Limb (tissue), 2 donors: ENCODE measurements around the gene GAS2L2.

ENCODE experiments used
- DNase-seq, 2 donors: peaks; one replicate each; pipeline ENCODE4 v3.0.0-alpha.2; 2016; ENCODE audit errors: extremely low spot score in 2 of 2

GAS2L2 gene

DNA sequence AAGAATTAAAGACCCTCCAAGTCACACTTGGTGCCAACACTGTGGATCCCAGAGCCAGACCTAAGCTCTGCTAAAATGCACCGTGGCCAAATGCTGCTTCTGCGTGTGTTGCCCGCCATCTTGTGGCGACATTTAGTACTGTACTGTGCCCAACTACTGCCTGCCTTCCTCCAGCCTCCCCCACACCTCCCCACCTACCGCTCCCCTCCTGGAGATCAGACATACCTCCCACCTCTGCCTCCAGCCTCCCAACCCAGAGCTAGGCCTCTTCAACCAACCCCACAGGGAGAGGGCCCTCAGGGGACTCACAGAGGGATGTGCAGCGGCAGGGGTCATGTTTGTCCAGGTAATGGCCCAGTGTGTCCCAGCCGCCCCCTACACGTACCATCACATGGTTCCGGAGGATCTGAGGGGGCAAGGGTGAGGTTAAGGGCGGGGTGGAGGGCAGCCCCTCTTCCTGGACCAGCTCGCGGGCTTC, 5.5 kb downstream of the GAS2L2 start:
- peak; percentile 77 to 84 for DNase-seq

DNA sequence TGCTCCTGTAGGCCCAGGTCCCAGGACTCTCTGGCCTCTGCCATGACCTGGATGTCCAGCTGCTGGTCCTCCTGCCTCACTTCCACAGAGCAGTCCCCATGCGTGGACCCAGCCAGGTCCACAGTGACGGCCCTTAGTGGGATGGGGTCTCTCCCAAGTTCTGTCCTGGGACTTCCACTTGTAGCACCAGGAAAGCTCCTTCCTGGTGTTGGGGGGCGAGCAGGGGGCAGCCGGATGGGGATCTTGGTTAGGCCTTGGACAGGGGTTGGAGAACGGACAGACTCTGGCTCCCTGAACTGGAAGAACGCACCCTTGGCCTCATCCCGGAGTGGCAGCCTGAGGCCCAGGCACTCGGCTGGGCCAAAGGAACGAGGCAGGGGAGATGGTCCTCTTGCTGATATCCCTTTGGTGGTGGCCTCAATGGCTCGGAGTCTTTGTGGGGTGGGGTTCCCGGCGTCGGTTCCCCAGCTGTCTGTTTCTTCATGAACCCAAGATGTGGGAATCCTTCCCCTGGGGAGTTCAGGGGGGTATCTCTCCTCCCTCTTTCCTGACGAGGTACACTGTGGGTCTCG, 7.2 kb downstream of the GAS2L2 start:
- no peak for DNase-seq

- DNase-seq, result no peak
These were observed 7.8 kb downstream of the GAS2L2 start for GRCh38 chr17:35745246-35745645.

GRCh38 chr17:35744830-35745229, 8.2 kb downstream of the GAS2L2 start:
- DNase-seq, result no peak

DNA sequence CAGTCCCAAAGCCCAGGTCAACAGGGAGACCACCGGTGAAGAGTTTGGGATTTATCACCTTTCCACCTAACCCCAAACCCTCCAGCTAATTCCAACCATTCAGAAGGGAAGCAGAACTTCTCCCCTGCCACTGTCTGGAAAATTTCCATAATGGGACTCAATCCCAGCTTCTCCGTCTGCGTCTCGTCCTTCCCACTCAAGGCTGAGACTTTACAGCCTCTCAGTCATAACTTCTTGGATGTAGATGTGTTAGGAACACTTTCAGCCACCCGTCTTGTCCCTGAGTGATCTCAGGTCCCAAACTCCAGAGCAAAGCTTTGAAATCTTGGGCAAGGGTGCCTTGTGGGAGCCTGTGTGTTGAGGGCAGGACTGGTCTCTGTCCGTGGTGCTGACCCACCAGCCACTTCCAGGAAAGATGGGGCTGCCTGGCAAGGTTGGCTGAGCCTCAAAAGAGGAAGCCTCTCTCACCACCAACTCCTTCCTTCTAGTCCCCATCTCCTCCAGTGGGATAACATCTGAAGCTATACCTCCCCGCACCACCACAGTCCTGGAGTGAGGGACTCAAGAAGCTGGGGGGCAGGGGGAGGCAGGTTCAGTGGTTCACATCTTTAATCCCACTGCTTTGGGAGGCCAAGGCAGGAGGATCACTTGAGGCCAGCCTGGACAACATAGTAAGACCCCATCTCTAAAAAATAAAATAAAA, 9.3 kb downstream of the GAS2L2 start:
- peak in 1 of 2 donors; percentile 59 for DNase-seq

GRCh38 chr17:35742896-35743477, 10.1 kb downstream of the GAS2L2 start:
- DNase-seq, result no peak

- DNase-seq, result no peak
These were observed 10.5 kb downstream of the GAS2L2 start for GRCh38 chr17:35742496-35742895.

- DNase-seq, result no peak
These were observed 11.8 kb downstream of the GAS2L2 start for GRCh38 chr17:35740997-35741931.

DNA sequence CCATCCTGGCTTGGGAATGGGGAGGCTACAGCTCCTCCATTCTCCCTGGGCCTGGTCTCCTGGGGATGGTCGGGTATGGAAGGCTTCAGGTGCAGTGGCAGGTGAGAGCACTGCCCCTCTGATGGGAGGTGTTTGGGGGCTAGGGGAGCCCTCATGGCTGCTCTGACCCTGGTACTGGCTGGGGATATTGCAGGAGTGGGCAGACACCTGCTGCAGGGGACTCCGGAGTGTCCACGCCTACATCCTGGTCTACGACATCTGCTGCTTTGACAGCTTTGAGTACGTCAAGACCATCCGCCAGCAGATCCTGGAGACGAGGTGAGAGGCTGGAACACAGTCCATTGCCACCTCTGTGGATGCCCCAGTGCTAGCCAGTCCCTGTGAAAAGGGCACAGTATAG, 12.8 kb downstream of the GAS2L2 start:
- DNase-seq, result no peak

- DNase-seq, result no peak
These were observed 14.4 kb downstream of the GAS2L2 start for GRCh38 chr17:35738519-35739133.

GRCh38 chr17:35736236-35736635, 16.8 kb downstream of the GAS2L2 start:
- peak in 1 of 2 donors; percentile 7 for DNase-seq

DNA sequence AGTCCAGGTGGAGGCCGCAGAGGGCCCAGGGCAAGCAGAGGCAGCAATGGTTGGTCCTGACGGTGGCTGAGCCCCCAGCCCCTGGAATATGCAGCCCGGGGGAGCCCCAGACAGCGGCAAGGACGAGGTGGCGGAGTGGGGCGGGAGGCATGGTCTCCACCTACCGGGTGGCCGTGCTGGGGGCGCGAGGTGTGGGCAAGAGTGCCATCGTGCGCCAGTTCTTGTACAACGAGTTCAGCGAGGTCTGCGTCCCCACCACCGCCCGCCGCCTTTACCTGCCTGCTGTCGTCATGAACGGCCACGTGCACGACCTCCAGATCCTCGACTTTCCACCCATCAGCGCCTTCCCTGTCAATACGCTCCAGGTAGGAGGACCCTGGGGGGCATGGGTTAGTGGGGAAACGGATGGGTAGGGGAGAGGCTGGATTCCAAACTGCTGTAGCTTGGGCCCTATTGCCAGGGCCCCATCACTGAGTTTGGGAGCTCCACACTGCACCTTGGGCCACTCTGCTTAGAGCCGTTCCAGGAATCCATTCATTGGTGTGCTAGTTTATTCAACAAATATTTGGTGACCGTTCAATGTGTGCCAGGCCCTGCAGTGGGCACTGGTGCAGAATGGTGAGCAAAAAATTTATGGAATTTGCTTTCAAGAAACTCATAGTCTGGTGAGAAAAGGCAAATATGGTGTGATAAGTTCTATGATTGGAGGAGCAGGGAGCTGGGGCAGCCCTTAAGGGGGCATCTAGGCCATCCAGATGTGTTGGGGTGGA, 17.8 kb downstream of the GAS2L2 start:
- peak in 1 of 2 donors; percentile 5 for DNase-seq

DNA sequence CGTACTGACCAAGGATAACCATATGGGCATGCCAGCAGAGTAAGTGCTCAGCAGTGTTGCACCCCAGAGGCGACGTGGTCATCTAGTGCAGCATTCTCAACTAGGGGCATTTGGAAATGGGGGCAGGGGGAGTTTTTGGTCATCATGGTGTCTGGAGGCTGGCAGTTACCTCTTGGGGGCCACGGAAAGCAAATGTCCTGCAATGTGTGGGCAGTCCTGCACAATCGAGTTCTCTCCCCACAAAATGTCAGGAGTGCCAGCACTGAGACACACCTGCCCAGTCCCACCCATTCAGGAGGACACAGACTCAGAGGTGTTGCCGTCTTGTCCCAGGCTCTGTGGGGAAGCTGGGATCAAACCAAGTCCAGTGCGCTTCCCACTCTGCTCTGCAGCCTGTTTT, 18.6 kb downstream of the GAS2L2 start:
- DNase-seq, result no peak

GRCh38 chr17:35733366-35733765, 19.7 kb downstream of the GAS2L2 start:
- DNase-seq, result no peak

DNA sequence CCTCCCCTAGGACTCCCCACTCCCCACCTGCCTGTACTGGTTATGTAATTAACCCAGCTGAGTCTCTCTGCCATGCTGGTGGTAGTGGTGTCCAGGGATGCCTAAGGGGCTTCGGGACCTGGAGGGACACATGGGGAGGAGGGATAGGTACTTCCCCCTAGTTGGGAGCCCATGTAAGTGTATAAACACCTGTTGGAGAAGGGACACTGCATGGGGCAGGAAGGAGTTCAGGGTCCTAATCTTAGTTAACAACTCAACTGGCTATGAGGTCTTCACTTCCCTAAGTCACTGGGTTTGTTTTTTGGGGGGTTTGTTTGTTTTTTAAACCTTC, 20.3 kb downstream of the GAS2L2 start:
- no peak for DNase-seq

DNA sequence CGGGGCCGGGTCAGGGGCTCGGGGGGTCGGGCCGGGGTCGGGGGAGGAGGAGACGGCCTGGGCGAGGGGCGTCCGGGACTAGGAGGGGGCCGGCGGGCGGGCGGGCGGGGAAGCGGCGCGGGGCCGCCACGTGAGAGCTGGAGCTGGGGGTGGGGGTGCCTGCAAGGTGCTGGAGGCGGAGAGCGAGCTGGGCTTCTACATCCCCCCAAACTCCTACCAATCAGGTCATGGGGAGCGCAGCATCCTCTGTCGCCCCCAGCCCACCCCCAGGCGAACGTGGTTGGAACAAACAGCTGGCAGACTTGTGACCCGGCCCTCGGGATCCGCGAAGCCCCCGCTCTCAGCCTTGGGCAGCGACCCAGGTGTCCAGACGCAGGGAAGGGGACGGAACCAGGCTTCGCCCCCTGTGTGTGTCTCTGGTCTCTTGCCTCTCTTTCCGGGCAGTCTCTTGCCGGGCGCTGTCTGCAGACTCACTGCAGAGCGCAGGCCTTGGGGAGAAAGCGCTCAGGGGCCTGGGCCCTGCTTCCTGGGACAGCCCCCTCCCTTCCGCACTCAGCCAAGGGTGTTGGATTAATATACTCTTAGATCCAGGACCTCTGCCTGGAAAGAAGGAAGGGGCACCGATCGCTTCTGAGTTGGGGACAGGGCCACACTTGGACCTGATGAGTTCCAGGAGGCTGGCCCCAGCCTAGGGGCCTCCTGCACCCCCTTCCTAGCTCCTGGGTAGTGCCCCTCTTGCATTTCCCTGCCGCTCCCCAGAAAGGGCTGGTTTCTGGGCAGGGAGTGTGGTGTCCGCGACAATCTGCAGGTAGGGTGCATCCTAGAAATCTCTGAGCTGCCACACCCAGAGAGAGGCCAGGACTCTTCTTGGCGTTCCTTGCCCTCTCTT, 20.9 kb downstream of the GAS2L2 start:
- DNase-seq, result peak in 1 of 2 donors; percentile 63

DNA sequence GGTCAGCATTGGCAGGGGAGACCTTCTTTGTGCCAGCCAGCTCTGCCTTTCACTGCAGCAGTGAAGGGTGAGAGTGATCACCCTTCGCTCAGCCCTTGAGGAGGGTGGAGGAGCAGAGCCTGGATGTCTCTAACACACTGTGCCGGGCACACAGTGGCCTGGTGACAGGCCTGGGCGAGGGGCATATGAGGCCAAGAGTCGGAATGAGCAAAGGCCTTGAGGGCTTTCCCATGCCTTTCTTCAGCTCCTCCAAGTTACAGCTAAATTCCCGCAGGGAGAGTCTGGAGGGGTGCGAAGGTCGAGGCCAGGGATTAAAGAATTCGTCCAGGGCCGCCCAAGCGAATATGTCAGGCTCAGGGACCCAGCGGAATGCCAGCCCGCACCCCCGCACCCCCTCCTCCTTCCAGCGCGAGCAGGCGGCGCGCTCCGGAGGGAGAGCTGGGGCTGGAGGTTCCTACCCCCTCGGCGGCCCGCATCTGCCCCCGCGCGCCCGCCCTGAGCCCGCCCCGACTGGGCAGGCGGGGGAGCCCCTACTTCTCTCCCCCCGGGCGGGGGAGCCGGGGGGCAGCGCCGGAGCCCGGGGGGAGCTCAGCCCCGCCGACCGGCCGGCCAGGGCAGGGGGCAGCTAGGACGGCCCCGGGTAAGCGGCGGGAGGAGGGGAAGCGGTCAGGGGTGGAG, 21.7 kb downstream of the GAS2L2 start, which contains the start of gene RASL10B:
Gene RASL10B, plus strand, starts transcription at position 401 of the 678 bp plus-strand sequence. CDS start 3,546 bp downstream, outside the sequence.
- DNase-seq, result peak; percentile 13 to 81

DNA sequence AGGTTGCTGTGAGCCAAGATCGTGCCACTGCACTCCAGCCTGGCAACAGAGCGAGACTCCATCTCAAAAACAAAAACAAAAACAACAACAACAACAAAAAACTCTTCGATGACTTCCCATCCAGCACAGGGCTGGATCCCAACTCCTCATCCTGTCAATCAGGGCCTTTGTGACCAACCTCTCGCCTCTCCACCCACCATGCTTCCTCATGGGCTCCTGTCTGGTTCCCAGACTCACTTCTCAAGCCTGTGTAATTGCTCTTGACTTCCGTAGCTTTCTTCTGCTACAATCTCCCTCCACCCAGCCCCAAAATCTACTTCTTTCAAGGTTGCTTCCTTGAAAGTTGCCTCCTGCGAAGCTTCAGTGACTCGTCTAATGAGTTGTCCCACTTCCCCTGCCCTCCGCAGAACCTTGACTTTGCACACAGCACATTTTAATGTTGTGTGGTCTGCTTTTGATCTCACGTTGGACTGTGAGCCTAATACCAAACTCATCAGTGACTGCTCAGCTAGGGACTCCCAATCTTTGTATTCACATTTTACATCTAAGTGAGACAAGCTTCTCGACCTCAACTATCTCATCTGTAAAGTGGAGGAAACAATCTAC, 22.5 kb downstream of the GAS2L2 start:
- no peak for DNase-seq
